ENCODE results near the gene PHF19.

PHF19 gene

DNA sequence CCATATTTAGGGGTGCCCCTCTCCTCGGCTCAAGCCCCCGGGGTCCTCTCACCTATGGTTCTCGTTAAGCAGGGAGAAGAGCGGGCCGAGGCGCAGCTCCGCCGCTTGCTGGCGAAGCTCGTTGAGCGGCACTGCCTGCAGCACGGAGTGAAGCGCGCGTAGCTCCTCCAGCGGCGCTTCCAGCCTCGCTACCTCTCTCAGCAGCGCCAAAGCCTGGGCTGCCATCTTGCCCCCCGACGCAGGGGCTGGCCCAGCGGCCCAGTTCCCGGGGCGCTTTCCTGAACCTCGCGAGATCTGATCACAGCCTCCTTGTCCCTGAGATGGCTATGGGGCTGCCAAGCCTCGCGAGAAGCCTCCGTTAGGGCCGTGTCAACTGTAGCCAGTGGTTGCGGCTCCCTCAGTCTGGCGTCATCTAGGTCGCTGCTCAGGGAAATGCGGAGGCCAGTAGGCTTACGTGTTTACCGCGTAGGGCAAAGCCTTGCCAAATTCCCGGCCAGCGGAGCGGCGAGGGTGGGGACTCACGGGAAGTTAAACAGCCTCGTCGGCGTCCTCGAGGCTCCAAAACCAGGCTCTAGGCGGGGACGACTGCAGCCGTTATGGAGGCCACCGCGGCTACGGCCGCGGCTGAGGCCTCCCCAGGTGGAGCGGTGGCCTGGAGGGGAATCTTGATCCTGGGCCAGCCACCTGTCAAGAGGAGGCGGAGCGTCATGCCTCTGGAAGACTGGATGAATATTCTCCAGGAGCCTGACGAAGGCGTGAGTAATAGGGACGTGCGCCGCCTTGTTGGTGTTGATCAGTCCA is 34.1 kb downstream of the PHF19 start, which contains the start of gene PSMD5:
PSMD5 (minus strand) TSS at position 238 of the 801 bp plus-strand sequence; CDS start at position 225, 13 bp downstream.
- DNase-seq (ENCODE audit: low spot score) (peak; percentile 99), ATAC-seq (ENCODE audit: low read depth) (peak; percentile 98)
- Histone ChIP-seq H3K27me3 (ENCODE audit: insufficient read depth, poor library complexity, severe bottlenecking) (no peaks in the 10 kb centered on the region), H3K36me3 (ENCODE audit: low read depth) (peaks cover 21% of the 10 kb centered on the region), H3K9me3 (ENCODE audit: severe bottlenecking) (no peaks in the 10 kb centered on the region), H3K4me3 (ENCODE audit: severe bottlenecking) (peak within 1 kb of the TSS; percentile 75), H3K27ac (ENCODE audit: poor library complexity, severe bottlenecking) (peak within 1 kb of the TSS; percentile 77), H3K4me1 (ENCODE audit: insufficient read depth, poor library complexity, severe bottlenecking) (peaks cover 3% of the 10 kb centered on the region)
- TF ChIP-seq CTCF (IDR thresholded peaks at IDR 0.05; ENCODE audit: poor library complexity, severe bottlenecking) = no peak

- TF ChIP-seq CTCF (IDR thresholded peaks at IDR 0.05; ENCODE audit: poor library complexity, severe bottlenecking) = no peak
- Histone ChIP-seq H3K4me1 (ENCODE audit: insufficient read depth, poor library complexity, severe bottlenecking) (peaks cover 3% of the 10 kb centered on the region), H3K4me3 (ENCODE audit: severe bottlenecking) (peak overlapping the region; percentile 75), H3K27ac (ENCODE audit: poor library complexity, severe bottlenecking) (peak overlapping the region; percentile 77), H3K36me3 (ENCODE audit: low read depth) (peaks cover 22% of the 10 kb centered on the region), H3K9me3 (ENCODE audit: severe bottlenecking) (no peaks in the 10 kb centered on the region), H3K27me3 (ENCODE audit: insufficient read depth, poor library complexity, severe bottlenecking) (no peaks in the 10 kb centered on the region)
- DNase-seq (ENCODE audit: low spot score) = no peak
- peak; percentile 9 for ATAC-seq (ENCODE audit: low read depth)
Measured at GRCh38 chr9:120841930-120842684, 34.9 kb downstream of the PHF19 start.

GRCh38 chr9:120839146-120839545 is 37.8 kb downstream of the PHF19 start:
- no peak for DNase-seq (ENCODE audit: low spot score)
- Histone ChIP-seq H3K9me3 (ENCODE audit: severe bottlenecking) (no peaks in the 10 kb centered on the region), H3K27me3 (ENCODE audit: insufficient read depth, poor library complexity, severe bottlenecking) (no peaks in the 10 kb centered on the region), H3K4me3 (ENCODE audit: severe bottlenecking) (no peak overlapping the region), H3K4me1 (ENCODE audit: insufficient read depth, poor library complexity, severe bottlenecking) (peaks cover 3% of the 10 kb centered on the region), H3K27ac (ENCODE audit: poor library complexity, severe bottlenecking) (no peak overlapping the region), H3K36me3 (ENCODE audit: low read depth) (peaks cover 36% of the 10 kb centered on the region)
- ATAC-seq (ENCODE audit: low read depth) = no peak
- TF ChIP-seq CTCF (IDR thresholded peaks at IDR 0.05; ENCODE audit: poor library complexity, severe bottlenecking) = no peak

DNA sequence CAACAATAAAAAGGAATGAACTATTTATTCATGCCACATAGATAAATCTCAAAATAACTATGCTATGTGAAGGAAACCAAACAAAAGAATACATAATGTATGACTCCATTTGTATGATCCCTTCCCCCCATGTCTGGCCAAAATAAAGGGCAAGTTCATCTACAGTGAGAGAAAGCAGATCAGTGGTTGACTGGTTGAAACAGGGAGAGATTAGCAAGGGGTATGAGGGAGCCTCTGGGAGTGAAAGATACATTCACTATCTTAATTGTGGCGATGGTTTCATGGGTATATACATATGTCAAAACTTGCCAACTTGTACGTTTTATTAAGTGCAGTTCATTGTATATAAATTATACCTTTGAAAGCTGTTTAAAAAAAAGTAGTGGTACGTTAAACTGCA is 39.1 kb downstream of the PHF19 start:
- H3K4me1 ChIP-seq (ENCODE audit: insufficient read depth, poor library complexity, severe bottlenecking) = no peaks in the 10 kb centered on the region

More for the DNA sequence above, 39.1 kb downstream of the PHF19 start:
- Histone ChIP-seq H3K27ac (ENCODE audit: poor library complexity, severe bottlenecking) (no peak overlapping the region), H3K9me3 (ENCODE audit: severe bottlenecking) (no peaks in the 10 kb centered on the region), H3K27me3 (ENCODE audit: insufficient read depth, poor library complexity, severe bottlenecking) (no peaks in the 10 kb centered on the region), H3K36me3 (ENCODE audit: low read depth) (peaks cover 40% of the 10 kb centered on the region), H3K4me3 (ENCODE audit: severe bottlenecking) (no peak overlapping the region)
- ATAC-seq (ENCODE audit: low read depth) (no peak), DNase-seq (ENCODE audit: low spot score) (no peak)
- TF ChIP-seq CTCF (IDR thresholded peaks at IDR 0.05; ENCODE audit: poor library complexity, severe bottlenecking) = no peak
